ENCODE results near the gene ARID5A.
"Not testable (repeated sequence)": the region's sequence is repeated elsewhere in the genome, so short reads cannot be mapped to it uniquely, and the experiment has no call there.

Gene ARID5A

GRCh38 chr2:96541398-96542152 lies 5.0 kb downstream of the ARID5A start:
- DNase-seq (ENCODE audit: low read depth) = no peak

DNA sequence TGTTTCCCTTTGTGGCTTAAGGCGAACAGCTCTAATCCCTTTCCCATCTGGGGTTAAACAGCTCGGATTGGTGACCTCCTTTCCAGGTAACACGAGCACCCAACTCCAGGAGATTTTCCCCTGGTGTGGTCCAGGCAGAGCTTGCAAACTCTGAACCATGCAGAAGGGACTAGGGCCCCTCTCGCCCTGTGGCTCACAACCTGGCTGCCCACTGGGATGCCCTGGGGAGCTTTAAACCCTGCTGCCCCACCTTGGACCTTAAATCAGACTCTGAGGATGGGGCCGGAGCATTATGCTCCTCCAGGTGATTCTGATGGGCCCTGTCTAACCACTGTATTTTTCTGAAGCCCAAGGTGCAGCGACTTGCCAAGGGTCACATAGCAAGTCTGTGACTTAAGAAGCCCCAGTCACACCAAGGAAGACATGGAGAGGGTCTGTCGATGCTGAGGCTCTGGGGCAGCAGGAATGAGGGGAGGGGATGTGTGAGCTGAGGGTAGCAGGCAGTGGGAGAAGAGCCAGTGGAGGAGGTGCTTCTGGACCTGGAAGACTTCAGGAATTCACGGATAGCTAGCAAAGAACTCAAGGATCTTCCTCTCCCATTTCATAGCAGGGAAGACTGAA lies 5.9 kb downstream of the ARID5A start:
- no peak for DNase-seq (ENCODE audit: low read depth)

- DNase-seq (ENCODE audit: low read depth) = no peak
These were observed 9.8 kb downstream of the ARID5A start for GRCh38 chr2:96546321-96546720.

GRCh38 chr2:96546797-96547196 lies 10.2 kb downstream of the ARID5A start:
- no peak for DNase-seq (ENCODE audit: low read depth)

DNA sequence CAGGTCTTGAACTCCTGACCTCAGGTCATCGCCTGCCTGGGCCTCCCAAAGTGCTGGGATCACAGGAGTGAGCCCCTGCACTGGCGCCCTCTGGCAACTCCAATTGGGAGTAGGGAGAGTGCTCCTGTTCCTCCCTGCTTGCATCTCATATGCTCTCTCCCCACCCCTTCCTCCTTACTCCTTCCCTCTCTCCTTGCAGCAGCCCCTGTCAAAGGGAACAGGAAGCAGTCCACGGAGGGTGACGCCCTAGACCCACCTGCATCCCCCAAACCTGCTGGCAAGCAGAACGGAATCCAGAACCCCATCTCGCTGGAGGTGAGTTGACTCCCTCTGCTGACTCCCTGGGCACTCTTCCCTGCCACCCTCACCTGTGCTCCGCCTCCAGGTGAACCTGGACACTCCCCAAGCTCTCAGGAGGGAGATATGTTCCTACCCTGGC lies 10.7 kb downstream of the ARID5A start:
- no peak for DNase-seq (ENCODE audit: low read depth)

DNA sequence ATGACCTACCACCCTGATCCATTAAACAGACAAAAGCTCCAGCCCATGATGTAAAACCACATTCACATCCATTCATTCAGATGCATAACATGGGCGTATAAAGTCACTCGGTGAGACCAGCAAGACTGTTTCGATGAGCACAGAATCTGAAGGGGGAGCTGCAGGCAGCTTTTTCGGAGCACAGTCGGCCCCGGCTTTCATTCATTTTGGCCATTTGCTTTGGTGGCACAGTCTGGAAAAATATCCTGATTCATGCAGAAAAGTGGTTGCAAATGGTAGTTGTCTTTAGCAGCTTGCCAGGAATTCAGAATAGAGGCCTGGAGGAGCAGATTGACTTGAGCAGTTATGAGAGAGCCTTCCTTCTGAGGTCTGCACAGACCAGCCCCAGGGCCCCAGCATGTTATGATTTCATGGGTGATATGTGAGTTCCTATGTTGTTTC lies 11.2 kb downstream of the ARID5A start:
- DNase-seq (ENCODE audit: low read depth) = no peak

- DNase-seq (ENCODE audit: low read depth) = no peak
These were observed 12.3 kb downstream of the ARID5A start for GRCh38 chr2:96548558-96549465.

- no peak for DNase-seq (ENCODE audit: low read depth)
These were observed 12.9 kb downstream of the ARID5A start for GRCh38 chr2:96549466-96549785.

GRCh38 chr2:96549967-96550786 lies 13.6 kb downstream of the ARID5A start:
- DNase-seq (ENCODE audit: low read depth) = no peak

DNA sequence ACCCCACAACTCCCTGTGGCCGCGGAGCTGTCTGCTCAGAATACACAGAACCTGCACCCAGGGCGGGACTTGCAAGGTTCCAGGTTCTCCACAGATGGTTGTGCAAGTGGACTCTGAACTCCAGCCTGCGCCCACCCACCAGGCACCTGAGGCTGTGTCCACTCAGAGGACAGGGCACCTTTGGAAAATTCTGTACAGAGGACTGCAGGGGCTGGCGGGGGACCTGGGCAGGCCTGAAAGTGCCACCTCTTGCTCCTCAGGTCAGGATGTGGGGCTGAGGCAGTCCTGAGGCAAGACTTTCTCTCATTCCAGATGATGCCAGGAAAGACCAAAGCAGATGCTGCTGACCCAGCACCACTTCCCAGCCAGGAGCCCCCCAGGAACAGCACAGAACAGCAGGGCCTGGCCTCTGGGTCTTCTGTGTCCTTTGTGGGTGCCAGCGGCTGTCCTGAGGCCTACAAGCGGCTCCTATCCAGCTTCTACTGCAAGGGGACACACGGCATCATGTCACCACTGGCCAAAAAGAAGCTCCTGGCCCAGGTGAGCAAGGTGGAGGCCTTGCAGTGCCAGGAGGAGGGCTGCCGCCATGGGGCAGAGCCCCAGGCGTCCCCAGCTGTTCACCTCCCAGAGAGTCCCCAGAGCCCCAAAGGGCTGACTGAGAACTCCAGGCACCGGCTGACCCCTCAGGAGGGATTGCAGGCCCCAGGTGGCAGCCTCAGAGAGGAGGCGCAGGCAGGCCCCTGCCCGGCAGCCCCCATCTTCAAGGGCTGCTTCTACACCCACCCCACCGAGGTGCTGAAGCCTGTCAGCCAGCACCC lies 14.4 kb downstream of the ARID5A start:
- no peak for DNase-seq (ENCODE audit: low read depth)

DNA sequence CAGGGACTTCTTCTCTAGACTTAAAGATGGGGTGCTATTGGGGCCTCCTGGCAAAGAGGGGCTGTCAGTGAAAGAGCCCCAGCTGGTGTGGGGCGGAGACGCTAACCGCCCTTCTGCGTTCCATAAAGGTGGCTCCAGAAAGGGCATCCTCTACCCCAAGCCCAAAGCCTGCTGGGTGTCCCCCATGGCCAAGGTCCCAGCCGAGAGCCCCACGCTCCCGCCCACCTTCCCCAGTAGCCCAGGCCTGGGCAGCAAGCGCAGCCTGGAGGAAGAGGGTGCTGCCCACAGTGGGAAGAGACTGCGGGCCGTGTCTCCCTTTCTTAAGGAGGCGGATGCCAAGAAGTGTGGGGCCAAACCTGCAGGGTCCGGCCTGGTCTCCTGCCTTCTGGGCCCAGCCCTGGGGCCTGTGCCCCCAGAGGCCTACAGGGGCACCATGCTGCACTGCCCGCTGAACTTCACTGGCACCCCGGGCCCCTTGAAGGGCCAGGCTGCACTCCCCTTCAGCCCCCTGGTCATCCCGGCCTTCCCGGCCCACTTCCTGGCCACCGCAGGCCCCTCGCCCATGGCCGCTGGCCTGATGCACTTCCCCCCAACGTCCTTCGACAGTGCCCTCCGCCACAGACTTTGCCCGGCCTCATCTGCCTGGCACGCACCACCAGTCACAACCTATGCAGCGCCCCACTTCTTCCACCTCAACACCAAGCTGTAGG lies 15.2 kb downstream of the ARID5A start:
- DNase-seq (ENCODE audit: low read depth) = no peak

DNA sequence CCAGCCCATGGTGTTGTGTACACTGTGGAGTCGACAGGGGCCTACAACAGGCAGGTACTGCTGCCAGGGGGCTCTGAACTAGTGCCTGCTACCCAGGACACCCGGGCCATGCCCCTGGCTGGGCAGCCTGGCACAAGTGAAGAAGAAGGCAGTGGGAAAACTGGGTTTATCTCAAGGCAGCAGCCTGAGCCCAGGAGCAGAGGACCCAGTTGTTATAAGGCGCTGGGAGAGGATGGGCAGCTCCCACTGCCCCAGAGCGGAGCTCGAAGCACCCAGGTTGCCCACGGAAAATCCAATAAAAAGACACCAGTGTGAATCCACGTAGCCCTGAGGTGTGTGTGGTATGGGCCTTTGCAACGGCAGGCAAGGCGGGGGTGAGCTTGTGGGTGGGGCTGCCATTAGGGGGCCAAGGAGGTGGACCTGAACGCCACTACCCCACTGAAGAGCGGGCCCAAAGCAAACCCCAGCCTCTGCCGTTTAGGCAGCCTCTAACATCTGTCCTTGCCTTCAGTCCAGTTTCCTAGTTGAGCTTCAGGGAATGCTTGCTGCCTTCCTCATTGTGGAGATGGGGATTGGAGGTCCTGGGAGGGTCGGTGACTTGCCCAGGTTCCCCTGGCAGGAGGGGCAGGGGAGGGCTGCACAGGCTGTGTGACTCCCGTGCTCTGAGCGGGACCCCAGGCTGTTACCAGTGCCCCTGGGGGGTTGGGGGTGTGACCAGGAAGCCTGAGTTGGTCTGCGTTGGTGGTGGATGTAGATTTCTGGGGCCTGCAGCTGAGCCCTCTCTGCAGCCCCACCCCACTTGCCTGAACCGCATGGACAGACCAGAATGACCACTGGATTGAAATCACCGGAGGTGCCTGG lies 16.0 kb downstream of the ARID5A start:
- DNase-seq (ENCODE audit: low read depth) = no peak

DNA sequence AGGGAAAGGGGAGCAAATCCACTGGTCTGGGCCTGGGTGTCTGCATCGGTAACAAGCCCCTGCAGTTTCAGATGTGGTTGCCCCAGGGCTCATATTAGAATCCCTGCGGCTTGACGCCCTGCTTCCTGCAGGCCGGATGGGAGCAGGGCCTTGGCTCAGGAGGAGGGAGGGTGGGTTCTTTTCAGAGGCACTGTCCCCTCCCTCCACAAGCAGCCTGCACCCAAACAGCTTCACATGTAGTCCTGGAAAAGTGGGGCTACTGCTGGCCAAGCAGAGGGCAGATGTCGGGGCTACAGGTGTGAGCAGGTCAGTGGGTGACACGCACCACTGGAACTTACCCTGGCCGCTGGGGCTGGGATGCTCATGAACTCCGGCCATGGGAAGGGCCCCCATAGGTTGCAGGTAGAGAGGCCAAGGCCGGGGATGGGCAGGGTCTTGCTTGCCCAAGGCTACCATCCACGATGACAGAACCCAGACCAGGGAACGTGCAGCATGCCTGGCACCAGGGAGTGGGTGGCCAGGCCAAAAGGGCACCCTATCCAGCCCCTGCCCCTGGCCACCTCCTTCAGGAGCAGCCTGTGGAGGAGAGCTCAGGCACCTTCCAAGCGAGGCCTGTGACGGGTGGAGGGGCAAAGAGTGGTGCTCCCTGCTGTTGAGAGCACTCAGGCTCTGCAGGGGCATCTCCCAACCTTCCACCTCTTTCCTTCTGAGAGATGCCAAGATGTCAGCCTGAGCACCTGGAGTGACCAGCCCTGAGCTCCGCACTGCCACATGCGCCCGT lies 16.8 kb downstream of the ARID5A start:
- no peak for DNase-seq (ENCODE audit: low read depth)

DNA sequence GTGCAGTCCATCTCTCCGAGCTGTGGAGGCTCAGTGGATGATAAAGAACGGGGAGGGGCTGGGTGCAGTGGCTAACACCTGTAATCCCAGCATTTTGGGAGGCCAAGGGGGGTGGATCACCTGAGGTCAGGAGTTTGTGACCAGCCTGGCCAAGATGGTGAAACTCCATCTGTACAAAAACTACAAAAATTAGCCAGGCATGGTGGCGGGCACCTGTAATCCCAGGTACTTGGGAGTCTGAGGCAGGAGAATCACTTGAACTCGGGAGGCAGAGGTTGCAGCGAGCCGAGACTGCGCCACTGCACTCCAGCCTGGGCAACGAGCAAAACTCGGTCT lies 17.4 kb downstream of the ARID5A start:
- DNase-seq (ENCODE audit: low read depth) = not testable (repeated sequence)

DNA sequence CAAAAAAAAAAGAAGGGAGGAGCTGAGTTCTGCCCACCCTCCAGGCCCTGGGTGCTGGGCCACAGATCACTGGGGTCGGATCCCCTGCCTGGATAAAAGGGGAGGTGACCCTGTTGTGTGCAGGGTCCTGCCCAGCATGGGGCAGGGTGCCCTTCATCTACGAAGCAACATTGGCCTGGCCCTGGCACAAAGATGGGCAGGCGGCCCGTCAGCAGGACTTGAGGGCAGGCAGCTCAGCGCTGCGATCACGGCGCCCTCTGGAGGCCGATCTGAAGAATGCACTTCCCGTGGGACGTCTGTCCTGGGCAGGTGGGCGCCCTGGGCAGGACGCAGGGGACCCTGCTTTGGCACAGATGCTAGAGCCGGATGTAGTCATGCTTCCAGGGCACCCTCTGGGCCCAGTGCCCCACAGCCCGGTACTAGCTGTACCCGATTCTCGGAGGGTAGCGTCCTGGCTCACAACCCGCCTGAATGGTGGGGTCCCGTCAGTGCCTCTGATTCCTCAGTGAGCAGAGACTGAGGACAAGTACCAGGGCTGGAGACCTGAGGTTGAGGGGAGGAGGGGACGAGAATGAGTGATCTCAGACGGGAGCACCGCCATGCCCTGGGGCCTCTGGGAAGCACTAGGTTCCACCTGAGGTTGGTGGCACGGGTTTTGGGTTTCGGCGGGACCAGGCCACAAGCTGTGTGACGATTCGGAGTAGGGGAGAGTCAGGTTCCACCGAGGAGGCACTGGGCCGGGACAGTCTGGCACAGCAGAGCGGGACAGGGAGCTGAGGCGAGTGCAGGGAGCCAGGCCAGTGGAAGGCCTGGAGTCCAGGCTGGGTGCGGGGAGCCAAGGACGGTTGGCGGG lies 18.0 kb downstream of the ARID5A start:
- peak; percentile 62 for DNase-seq (ENCODE audit: low read depth)

GRCh38 chr2:96555146-96555610 lies 18.6 kb downstream of the ARID5A start:
- DNase-seq (ENCODE audit: low read depth) = no peak

DNA sequence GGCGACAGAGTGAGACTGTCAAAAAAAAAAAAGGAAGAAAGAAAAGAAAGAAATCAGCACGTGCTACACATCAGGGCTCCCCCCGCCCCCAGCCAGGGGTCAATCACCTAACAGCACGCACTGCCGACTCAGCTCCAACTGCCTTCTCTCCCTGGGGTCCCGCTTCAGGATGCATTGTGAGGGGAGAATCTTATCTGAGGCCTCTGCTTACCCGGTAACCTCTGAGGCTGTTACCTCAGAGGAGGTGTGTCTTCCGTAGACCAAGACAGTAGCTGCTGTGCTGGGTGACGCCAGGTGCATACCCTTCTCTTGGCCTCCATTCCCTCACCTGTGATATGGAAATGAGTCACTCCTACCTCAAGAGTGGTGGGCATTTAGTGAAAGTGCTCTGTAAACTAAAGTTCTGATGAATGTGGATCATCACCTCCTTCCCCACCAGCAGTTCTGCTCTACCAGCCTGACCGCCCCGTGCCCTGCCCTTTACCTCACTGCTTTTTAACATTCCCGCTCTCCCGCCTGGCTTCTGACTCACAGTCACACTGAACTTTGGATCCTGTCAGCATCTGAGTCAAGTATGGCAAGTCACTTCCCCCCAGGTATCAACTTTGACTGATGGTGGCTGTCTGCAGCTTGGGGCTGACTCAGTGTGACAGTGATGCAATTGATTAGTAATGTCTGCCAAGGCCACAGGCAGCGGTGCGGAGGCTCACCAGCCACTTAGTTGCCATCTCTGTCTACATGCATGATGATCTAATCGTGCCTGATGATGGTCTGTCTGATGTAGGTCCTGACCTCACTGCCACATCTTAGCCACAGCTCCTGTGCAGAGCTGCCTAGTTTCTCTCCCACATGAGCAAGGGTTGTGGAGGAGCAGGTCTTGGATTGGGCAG lies 20.1 kb downstream of the ARID5A start:
- no peak for DNase-seq (ENCODE audit: low read depth)
